Stimulated activated CD8-positive, alpha-beta memory T cell treated with anti-CD3 and anti-CD28 coated beads, Interleukin-2, amount 100 ng/mL, for 48 hours (primary cell): ENCODE data around the gene APOBEC3G.
A peak's percentile ranks its signal among the peaks of the same experiment; 100 is the strongest.
"Not testable (repeated sequence)": the region's sequence is repeated elsewhere in the genome, so short reads cannot be mapped to it uniquely, and the experiment has no call there.

Experiments used
- DNase-seq, 2 donors: peaks; one replicate each; pipeline ENCODE4 v3.0.0-alpha.2; 2020; ENCODE audit warnings: low read depth in 2 of 2

APOBEC3G gene

DNA sequence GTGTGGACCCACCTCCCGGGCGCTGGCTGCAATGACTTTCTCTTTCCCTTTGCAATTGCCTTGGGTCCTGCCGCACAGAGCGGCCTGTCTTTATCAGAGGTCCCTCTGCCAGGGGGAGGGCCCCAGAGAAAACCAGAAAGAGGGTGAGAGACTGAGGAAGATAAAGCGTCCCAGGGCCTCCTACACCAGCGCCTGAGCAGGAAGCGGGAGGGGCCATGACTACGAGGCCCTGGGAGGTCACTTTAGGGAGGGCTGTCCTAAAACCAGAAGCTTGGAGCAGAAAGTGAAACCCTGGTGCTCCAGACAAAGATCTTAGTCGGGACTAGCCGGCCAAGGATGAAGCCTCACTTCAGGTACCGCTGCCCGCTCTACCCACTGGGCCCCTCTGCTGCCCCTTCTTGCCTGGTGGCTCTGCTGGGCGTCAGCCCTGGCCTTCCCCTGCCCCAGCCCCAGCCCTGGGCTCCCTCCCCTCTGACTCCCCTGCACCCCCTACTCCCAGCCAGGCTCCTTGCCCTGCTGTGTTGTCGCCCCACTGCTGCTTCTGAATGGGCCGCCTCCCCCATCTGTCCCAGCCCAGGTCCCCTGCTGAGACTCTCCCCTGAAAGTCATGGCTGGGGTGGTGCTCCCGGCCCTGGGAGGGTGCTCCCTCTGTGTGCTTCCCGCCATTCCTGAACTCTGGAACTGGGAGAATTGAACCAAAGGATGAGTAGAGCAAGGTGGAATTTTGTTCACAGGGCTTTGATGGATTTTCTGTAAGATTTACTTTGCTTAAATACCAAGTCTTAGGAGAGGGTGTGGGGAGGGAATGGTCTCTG, at the start of gene APOBEC3G:
Gene APOBEC3G (plus strand): TSS at position 250 of the 815 bp plus-strand sequence. CDS start 87 bp downstream, at position 337.
- DNase-seq = peak in 1 of 2 donors; percentile 40

DNA sequence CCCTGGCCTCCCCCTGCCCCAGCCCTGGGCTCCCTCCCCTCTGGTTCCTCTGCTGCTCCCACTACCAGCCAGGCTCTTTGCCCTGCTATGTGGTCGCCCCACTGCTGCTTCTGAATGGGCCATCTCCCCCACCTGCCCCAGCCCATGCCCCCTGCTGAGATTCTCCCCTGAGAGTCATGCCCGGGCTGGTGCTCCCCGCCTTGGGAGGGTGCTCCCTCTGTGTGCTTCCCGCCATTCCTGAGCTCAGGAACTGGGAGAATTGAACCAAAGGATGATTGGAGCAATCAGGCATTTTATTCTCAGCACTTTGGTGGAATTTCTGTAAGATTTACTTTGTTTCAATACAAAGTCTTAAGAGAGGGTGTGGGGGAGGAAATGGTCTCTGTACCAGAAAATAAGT, 49.4 kb upstream of the APOBEC3G start:
- no peak for DNase-seq

DNA sequence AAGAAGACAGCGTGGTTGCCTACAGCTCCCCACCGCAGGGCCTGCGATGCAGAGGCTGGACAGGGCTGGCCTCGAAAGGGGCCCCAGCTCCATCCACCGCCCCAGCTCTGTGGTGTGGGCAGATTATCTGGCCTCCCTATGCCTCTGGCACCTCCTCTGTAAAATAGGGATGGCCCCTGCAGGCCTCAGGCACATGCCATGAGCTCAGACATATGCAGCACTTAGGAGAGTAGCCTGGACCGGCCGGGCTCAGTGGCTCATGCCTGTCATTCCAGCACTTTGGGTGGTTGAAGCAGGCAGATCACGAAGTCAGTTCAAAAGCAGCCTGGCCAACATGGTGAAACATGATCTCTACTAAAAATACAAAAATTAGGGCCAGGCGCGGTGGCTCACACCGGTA, 48.8 kb upstream of the APOBEC3G start:
- DNase-seq = no peak

DNA sequence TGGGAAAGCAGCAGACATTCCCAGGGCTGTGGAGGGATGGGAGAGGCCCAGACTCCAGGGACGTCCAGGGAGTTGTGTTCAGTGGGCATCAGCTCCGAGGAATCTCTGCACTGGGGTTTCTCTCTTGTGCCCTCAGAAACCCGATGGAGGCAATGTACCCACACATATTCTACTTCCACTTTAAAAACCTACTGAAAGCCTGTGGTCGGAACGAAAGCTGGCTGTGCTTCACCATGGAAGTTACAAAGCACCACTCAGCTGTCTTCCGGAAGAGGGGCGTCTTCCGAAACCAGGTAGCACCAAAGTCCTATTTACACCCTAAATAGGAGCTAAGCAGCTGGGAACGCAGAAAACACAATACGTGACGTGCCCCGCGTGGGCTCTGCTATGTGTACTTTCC, 47.8 kb upstream of the APOBEC3G start:
- DNase-seq = no peak

DNA sequence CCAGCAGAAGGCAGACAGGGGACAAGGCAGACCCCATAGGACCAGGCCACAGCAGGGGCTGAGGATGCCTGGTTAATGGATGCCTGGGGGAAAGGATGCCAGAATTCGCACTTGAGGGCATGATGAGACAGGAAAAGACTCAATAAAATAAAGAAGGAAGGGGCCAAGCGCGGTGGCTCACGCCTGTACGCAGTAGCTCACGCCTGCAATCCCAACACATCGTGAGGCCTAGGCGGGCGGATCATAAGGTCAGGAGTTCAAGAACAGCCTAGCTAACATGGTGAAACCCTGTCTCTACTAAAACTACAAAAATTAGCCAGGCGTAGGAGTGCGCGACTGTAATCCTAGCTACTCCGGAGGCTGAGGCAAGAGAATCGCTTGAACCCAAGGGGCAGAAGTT, 46.4 kb upstream of the APOBEC3G start:
- no peak for DNase-seq

DNA sequence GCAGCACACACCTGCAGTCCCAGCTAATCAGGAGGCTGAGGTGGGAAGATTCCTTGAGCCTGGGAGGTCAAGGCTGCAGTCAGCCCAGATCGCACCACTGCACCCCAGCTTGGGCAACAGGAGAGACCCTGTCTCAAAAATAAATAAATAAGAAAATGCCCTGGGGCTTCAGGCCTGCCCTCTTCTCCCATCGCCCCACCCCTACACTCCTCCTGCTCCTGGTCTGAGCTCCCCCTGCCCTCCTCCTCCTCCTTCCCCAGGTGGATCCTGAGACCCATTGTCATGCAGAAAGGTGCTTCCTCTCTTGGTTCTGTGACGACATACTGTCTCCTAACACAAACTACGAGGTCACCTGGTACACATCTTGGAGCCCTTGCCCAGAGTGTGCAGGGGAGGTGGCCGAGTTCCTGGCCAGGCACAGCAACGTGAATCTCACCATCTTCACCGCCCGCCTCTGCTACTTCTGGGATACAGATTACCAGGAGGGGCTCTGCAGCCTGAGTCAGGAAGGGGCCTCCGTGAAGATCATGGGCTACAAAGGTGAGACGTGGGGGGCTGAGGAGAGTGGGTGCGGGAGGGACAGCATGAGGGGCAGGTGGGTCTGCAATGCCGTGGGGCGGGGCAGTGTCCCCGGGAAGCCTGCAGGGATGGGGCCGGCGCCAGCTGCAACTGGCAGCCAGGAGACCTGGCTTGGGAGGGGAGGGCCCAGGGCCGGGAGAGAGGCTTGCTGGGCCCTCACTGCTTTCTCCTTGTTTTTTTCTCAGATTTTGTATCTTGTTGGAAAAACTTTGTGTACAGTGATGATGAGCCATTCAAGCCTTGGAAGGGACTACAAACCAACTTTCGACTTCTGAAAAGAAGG, 45.4 kb upstream of the APOBEC3G start:
- DNase-seq = not testable (repeated sequence)

DNA sequence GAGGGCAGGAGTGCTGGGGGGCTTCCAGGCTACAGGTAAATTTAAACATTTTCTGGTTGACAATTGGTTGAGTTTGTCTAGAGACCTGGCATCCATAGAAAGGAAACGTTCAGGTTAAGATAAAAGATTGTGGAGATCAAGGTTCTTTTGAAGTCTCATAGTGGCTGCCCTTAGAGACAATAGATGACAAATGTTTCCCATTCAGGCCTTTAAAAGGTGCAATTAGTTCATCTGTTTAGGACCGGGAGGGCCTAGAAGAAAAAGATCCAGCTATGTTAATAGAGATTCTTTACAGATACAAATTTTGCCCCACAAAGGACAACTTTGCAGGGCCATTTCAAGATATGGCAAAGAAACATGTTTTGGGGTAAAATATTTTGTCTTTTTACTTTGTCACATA, 40.0 kb upstream of the APOBEC3G start:
- not testable (repeated sequence) for DNase-seq

DNA sequence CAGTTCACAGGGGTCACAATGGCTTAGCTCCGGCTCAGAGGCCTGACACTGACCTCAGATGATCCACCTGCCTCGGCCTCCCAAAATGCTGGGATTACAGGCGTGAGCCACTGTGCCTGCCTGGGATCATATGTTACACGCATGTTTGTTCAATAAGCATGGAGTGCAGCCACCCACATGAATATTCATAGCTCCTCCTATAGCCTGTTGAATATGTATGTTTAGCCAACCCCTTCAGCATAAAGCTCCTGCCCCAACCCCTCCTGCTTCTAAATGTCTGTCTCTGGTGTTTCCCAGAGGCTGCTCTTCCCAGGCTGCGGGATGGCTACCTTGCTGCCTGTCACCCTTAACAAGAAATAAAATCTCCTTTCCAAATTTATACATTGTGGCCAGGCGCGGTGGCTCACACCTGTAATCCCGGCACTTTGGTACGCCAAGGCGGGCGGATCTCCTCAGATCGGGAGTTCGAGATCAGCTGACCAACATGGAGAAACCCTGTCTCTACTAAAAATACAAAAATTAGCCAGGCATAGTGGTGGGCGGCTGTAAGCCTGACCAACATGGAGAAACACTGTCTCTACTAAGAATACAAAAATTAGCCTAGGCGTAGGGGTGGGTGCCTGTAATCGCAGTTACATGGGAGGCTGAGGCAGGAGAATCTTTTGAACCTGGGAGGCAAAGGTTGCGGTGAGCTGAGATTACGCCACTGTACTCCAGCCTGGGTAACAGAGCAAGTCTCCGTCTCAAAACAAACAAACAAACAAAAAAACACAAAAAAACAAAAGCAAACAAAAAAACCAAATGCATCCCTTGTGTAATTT, 37.6 kb upstream of the APOBEC3G start:
- DNase-seq = no peak

DNA sequence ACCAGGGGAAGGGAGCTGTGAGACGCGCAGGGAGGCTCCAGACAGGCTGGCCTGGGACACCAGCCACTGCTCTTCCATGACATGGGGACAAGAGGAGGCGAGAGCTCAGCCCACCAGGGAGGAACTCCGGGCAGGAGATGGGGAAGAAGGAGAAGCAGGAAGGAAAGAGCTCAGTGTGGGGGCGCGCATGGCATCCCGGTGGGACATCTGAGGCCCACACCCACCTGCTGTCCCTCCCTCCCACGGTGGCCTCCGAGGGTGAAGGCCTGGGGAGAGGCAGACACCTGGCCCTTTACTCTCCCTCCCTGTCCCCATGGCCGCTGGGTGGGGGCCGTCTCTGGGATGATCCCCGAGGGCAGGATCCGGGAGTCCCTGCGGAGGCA, 36.9 kb upstream of the APOBEC3G start:
- DNase-seq = not testable (repeated sequence)

DNA sequence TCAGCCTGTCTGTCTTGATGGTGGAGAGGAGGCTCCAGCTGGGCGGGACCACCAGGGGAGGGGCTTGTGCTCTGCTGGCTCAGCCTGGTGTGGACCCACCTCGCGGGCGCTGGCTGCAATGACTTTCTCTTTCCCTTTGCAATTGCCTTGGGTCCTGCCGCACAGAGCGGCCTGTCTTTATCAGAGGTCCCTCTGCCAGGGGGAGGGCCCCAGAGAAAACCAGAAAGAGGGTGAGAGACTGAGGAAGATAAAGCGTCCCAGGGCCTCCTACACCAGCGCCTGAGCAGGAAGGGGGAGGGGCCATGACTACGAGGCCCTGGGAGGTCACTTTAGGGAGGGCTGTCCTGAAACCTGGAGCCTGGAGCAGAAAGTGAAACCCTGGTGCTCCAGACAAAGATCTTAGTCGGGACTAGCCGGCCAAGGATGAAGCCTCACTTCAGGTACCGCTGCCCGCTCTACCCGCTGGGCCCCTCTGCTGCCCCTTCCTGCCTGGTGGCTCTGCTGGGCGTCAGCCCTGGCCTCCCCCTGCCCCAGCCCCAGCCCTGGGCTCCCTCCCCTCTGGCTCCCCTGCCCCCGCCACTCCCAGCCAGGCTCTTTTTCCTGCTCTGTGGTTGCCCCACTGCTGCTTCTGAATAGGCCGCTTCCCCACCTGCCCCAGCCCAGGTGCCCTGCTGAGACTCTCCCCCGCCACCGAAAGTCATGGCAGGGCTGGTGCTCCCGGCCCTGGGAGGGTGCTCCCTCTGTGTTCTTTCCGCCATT, 36.4 kb upstream of the APOBEC3G start, which contains the start of gene APOBEC3F:
Gene APOBEC3F (plus strand): TSS at position 327 of the 759 bp plus-strand sequence. CDS start 97 bp downstream, at position 424.
- DNase-seq = peak; percentile 55 to 57

DNA sequence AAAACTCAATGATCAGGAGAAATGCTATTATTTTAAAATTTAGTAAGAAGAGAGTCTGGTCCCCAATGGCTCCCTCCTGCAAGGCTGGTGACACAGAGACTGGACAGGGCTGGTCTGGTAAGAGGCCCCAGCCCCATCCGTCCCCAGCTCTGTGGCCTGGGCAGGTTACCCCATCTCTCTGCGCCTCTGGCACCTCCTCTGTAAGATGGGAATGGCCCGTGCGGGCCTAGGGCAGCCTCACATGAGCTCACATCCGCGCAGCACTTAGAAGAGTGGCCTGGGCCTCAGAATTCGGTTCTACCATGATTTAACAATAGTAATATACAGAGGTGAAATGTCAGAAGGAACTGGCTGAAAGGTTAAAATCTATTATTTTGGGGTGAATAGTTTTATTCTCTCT, 35.2 kb upstream of the APOBEC3G start:
- DNase-seq = no peak

DNA sequence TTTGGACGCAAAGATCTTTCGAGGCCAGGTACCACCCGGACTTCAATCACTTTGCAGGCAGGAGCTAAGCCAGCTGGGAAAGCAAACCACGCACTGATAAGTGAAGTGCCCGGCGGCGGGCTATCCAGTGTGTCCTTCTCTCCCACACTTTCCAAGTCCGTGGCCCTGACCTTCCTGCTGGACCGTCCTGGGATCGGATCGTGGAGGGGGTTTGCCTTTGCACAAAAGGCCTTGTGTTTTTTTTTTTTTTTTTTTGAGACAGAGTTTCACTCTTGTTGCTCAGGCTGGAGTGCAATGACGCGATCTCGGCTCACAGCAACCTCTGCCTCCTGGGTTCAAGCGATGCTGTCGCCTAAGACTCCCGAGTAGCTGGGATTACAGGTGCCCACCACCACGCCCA, 34.0 kb upstream of the APOBEC3G start:
- not testable (repeated sequence) for DNase-seq

DNA sequence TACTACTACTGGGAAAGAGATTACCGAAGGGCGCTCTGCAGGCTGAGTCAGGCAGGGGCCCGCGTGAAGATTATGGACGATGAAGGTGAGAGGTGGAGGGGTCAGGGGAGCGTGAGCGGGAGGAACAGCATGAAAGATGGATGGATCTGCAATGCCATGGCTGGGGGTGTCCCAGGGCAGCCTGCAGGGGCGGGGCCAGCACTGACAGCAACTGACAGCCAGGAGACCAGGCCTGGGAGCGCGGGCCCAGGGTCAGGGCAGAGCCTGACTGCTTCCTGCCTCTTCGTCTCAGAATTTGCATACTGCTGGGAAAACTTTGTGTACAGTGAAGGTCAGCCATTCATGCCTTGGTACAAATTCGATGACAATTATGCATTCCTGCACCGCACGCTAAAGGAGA, 31.9 kb upstream of the APOBEC3G start:
- DNase-seq = not testable (repeated sequence)

DNA sequence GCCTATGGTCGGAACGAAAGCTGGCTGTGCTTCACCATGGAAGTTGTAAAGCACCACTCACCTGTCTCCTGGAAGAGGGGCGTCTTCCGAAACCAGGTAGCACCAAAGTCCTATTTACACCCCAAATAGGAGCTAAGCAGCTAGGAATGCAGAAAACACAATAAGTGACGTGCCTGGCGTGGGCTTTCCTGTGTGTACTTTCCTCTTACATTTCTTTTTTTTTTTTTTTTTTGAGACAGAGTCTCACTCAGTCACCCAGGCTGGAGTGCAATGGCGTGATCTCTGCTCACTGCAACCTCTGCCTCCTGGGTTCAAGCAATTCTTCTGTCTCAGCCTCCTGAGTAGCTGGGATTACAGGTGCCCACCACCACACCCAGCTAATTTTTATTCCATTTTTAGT, 27.6 kb upstream of the APOBEC3G start:
- not testable (repeated sequence) for DNase-seq

DNA sequence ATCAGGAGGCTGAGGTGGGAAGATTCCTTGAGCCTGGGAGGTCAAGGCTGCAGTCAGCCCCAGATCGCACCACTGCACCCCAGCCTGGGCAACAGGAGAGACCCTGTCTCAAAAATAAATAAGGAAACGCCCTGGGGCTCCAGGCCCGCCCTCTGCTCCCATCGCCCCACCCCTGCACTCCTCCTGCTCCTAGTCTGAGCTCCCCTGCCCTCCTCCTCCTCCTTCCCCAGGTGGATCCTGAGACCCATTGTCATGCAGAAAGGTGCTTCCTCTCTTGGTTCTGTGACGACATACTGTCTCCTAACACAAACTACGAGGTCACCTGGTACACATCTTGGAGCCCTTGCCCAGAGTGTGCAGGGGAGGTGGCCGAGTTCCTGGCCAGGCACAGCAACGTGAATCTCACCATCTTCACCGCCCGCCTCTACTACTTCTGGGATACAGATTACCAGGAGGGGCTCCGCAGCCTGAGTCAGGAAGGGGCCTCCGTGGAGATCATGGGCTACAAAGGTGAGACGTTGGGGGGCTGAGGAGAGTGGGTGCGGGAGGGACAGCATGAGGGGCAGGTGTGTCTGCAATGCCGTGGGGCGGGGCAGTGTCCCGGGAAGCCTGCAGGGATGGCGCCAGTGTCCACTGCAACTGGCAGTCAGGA, 25.1 kb upstream of the APOBEC3G start:
- not testable (repeated sequence) for DNase-seq

DNA sequence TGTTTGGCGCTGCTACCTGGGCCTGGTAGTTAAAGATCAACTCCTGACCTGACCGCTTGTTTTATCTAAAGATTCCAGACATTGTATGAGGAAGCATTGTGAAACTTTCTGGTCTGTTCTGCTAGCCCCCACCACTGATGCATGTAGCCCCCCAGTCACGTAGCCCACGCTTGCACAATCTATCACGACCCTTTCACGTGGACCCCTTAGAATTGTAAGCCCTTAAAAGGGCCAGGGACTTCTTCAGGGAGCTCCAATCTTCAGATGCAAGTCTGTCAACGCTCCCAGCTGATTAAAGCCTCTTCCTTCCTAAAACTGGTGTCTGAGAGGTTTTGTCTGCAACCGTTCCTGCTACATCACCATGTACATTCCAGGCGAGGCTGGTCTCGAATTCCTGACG, 21.4 kb upstream of the APOBEC3G start:
- DNase-seq = no peak

DNA sequence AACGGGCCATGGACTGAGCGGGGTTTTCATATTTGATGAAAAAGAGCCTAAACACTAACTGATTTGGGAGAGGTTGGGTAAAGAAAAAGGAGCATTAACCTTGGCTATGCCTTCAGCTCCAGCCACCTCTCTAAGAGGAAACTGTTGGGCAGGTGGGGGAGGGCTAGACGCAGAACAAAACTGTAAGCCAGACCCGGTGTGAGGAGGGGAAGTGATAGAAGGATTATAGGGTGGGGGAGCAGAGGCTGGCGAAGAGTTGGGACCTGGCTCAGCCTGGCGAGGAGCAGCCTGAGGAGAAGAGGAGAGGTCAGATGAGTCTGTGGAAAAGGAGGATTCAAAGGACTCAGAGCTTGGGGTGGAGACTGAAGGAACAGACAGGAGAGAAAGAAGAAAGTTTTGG, 15.8 kb upstream of the APOBEC3G start:
- not testable (repeated sequence) for DNase-seq

DNA sequence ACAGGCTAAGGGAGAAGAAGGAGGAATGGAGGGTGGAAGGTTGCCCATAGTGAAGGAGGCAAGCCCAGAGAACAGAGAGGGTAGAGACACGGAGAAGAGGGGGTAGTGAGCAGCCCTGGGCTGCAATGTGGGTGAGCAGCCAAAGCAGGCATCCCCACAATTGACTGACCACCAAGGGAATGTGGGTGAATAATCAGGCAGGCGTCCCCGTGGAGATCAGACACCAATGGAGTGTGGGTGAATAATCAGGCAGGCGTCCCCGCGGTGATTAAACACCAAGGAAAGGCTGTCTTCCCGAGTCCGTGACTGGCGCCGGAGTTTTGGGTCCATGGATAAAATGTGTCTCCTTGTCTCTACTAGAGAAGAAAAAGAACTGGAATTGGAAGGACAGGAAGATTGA, 15.1 kb upstream of the APOBEC3G start:
- not testable (repeated sequence) for DNase-seq

DNA sequence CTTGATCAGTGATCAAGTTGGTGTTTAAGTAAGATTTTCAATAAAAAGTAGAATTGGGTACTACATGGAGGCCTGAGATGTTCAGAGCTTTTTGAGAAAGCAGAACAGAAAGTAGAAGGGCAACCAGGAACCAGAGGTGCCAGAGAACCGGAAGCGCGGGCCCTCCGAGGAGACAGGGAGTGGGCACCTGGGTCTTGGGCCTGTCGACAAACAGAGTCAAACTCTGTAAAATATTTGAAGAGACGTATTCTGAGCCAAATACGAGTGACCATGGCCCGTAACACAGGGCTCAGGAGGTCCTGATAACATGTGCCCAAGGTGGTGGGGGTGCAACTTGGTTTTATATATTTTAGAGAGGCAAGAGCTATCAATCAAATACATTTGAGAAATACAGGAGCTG, 13.2 kb upstream of the APOBEC3G start:
- DNase-seq = not testable (repeated sequence)
